B cell (primary cell): Measurements from ENCODE around the gene AP3M1. TPM values are rescaled to one million over a fixed set of nuclear protein-coding genes. Genes with fewer than 3 reads are reported as not detected.

Source experiments
- ATAC-seq: fragments of 200-7000 bp; cut with Tn5 transposase; one replicate; pipeline ENCODE4 v1.10.0; 2021; ENCODE audit warnings: low read depth, mild to moderate bottlenecking, moderate number of reproducible peaks, moderate library complexity
- CTCF ChIA-PET: fragments of 350-600 bp; sonication (Branson Sonifier 250); formaldehyde crosslinking; loops from one replicate; lab custom pipeline; 2021; ENCODE audit warnings: antibody characterized with exemption, inconsistent platforms; lab: Charles Lee
- POLR2A ChIA-PET: fragments of 350-600 bp; sonication (Branson Sonifier 250); formaldehyde crosslinking; loops from one replicate; lab custom pipeline; 2021; ENCODE audit warnings: antibody characterized with exemption; lab: Charles Lee
- DNase-seq: peaks from one replicate; pipeline ENCODE4 v3.0.0; 2013
- H2AFZ ChIP-seq: 2 replicates; pipeline ENCODE4 v1.6.1; 2012; ENCODE audit warnings: mild to moderate bottlenecking, low read depth, low read length; ENCODE audit not compliant: insufficient read depth, poor library complexity, severe bottlenecking
- H3K27ac ChIP-seq, 2 donors: 1 replicate in 1 of 2; 2 replicates in 1 of 2; pipeline ENCODE4 v1.5.1; 2012 to 2013; ENCODE audit warnings: low read length in 2 of 2, mild to moderate bottlenecking in 2 of 2, moderate library complexity in 1 of 2
- H3K27me3 ChIP-seq, 4 experiments: fragments of 200-600 bp in 1 of 4; sonication (generic) in 1 of 4; replicated peaks in 1 of 4; 1 replicate in 2 of 4; 2 replicates in 2 of 4; pipeline versions ENCODE4 v1.6.1 to v1.7.0; 2013 to 2016; ENCODE audit warnings: low read length in 3 of 4, mild to moderate bottlenecking in 2 of 4, mixed read lengths in 1 of 4, moderate library complexity in 1 of 4; ENCODE audit not compliant: insufficient read depth in 4 of 4, control insufficient read depth in 3 of 4; ENCODE audit errors: control extremely low read depth in 1 of 4
- H3K36me3 ChIP-seq, 2 experiments: replicated peaks in 1 of 2; 1 replicate in 1 of 2; 2 replicates in 1 of 2; pipeline versions ENCODE4 v1.6.1 to v1.7.1; 2013; ENCODE audit warnings: low read length in 1 of 2; ENCODE audit not compliant: insufficient read depth in 2 of 2, control insufficient read depth in 1 of 2; ENCODE audit errors: control extremely low read depth in 1 of 2, extremely low read depth in 1 of 2
- H3K4me1 ChIP-seq, 2 donors: fragments of 200-600 bp in 1 of 2; sonication (generic) in 1 of 2; 1 replicate in 1 of 2; 2 replicates in 1 of 2; pipeline versions ENCODE4 v1.5.1 to v1.6.1; 2013 to 2017; ENCODE audit warnings: low read length in 2 of 2; ENCODE audit not compliant: control insufficient read depth in 2 of 2, insufficient read depth in 2 of 2
- H3K4me2 ChIP-seq: replicated peaks from 2 replicates; pipeline ENCODE3; 2012; ENCODE audit warnings: mild to moderate bottlenecking, low read depth, low read length; ENCODE audit not compliant: poor library complexity, severe bottlenecking
- H3K4me3 ChIP-seq, 5 experiments: fragments of 200-600 bp in 1 of 5; sonication (generic) in 1 of 5; 1 replicate in 3 of 5; 2 replicates in 2 of 5; pipeline versions ENCODE4 v1.5.1 to v1.7.0; 2011 to 2016; ENCODE audit warnings: low read length in 4 of 5, mild to moderate bottlenecking in 4 of 5, low read depth in 2 of 5, control low read depth in 1 of 5, moderate library complexity in 1 of 5; ENCODE audit not compliant: insufficient read depth in 1 of 5; ENCODE audit errors: control extremely low read depth in 1 of 5, extremely low read depth in 1 of 5
- H3K79me2 ChIP-seq: fragments of 200-600 bp; sonication (generic); one replicate; pipeline ENCODE4 v1.6.0; 2016; ENCODE audit warnings: low read length; ENCODE audit not compliant: control insufficient read depth, insufficient read depth
- H3K9ac ChIP-seq: fragments of 200-600 bp; sonication (generic); 2 replicates; pipeline ENCODE4 v1.6.1; 2017; ENCODE audit warnings: mild to moderate bottlenecking, low read length, moderate library complexity
- H3K9me3 ChIP-seq, 3 donors: one replicate each; pipeline versions ENCODE4 v1.6.1 to v1.7.1; 2013; ENCODE audit warnings: low read length in 2 of 3; ENCODE audit not compliant: control insufficient read depth in 2 of 3, insufficient read depth in 1 of 3; ENCODE audit errors: control extremely low read depth in 1 of 3
- H4K20me1 ChIP-seq: 2 replicates; pipeline ENCODE4 v1.6.0; 2012; ENCODE audit warnings: mild to moderate bottlenecking, low read length; ENCODE audit not compliant: insufficient read depth, control insufficient read depth, poor library complexity, severe bottlenecking
- H3K27ac Mint-ChIP-seq: one replicate; pipeline ENCODE4 v1.8.0; 2021; ENCODE audit warnings: mixed read lengths
- H3K27me3 Mint-ChIP-seq: one replicate; pipeline ENCODE4 v1.8.0; 2021; ENCODE audit warnings: mixed read lengths
- H3K4me1 Mint-ChIP-seq: one replicate; pipeline ENCODE4 v1.8.0; 2021; ENCODE audit warnings: mixed read lengths
- H3K4me3 Mint-ChIP-seq: one replicate; pipeline ENCODE4 v1.8.0; 2021; ENCODE audit warnings: mixed read lengths
- H3K9me3 Mint-ChIP-seq: one replicate; pipeline ENCODE4 v1.8.0; 2022; ENCODE audit warnings: mixed read lengths; ENCODE audit not compliant: insufficient read depth
- CTCF ChIP-seq: fragments of 200-600 bp; IDR thresholded peaks from one replicate; pipeline ENCODE4 v1.8.0; 2022; ENCODE audit warnings: antibody characterized with exemption, mild to moderate bottlenecking
- EZH2 ChIP-seq: IDR thresholded peaks from 2 replicates; pipeline ENCODE4 v1.6.1; 2012; ENCODE audit warnings: borderline replicate concordance, low read depth, mild to moderate bottlenecking, moderate library complexity, low read length; ENCODE audit not compliant: insufficient read depth, poor library complexity, severe bottlenecking
- WGBS: methylation state at CpG from one replicate; pipeline ENCODE4 v1.1.5; 2013; ENCODE audit warnings: missing lambda C conversion rate; ENCODE audit not compliant: insufficient coverage; 5-methylcytosine and 5-hydroxymethylcytosine counted together
- intact Hi-C: fragments of 100-400 bp; cut with micrococcal nuclease; formaldehyde crosslinking; loops from one replicate; pipeline ENCODE4 v1.10.0; 2022
- polyA plus RNA-seq: library from polyadenylated mRNA; depleted of rRNA; stranded (reverse); fragments of >200 nt; gene quantifications from 2 replicates; pipeline ENCODE4 v1.2.3, GENCODE V29; 2012
- total RNA-seq, 2 donors: library from RNA; stranded (reverse); fragments of 120-200 nt in 1 of 2; gene quantifications; 1 replicate in 1 of 2; 2 replicates in 1 of 2; pipeline versions ENCODE4 v1.2.3 to v1.2.4, GENCODE V29; 2013 to 2022

AP3M1 gene
- total and polyA plus RNA-seq, 2 donors (not counting 1 experiment from before 2014, with no cell fraction given), result 21.6 to 50.4 TPM

- Histone ChIP-seq H3K79me2 (peaks cover 96% of the 10 kb centered on the region), H3K27ac (peak overlapping the region; percentile 93 to 97), H3K27me3 (no peaks in the 10 kb centered on the region), H3K9me3 (no peaks in the 10 kb centered on the region), H3K4me3 (peak overlapping the region; percentile 87 to 98 (median 94)), H3K4me1 (peaks cover 49 to 68% of the 10 kb centered on the region in 2 donors), H3K9ac (peak overlapping the region; percentile 96), H4K20me1 (peaks cover 23% of the 10 kb centered on the region), H3K36me3 (peaks cover 0 to 8% of the 10 kb centered on the region in 2 experiments), H3K4me2 (peak overlapping the region; percentile 93), H2AFZ (peak overlapping the region; percentile 91)
- Mint-ChIP-seq H3K4me1 (peaks cover 58% of the 10 kb centered on the region), H3K9me3 (no peaks in the 10 kb centered on the region), H3K27me3 (no peaks in the 10 kb centered on the region), H3K4me3 (peak overlapping the region; percentile 68), H3K27ac (no peak overlapping the region)
- DNase-seq (no peak), ATAC-seq (no peak)
- ChIA-PET CTCF (interaction anchor here (0.6 to 5.8 kb wide), 12 partner anchors 14 to 948 kb away, joined by 3 to 58 read pairs (median 4); no protein-coding TSS in a partner anchor), POLR2A (interaction anchor here (1.3 to 2.0 kb wide), 4 partner anchors 14 to 38 kb away, joined by 5 to 31 read pairs (median 8); no protein-coding TSS in a partner anchor)
- WGBS, result 40% methylated on average over 1 of the region's 5 CpGs
- TF ChIP-seq CTCF, result no peak
- TF ChIP-seq EZH2, result no peak
- intact Hi-C loops, result loop anchor here (1.0 to 5.0 kb wide), 11 partner anchors 13 to 1085 kb away; partner anchors contain the start of genes KAT6B, SAMD8, VCL and VDAC2
Measured at GRCh38 chr10:74151879-74152722, 1.5 kb upstream of the AP3M1 start.
